SK-N-SH (cell line): ENCODE measurements around the gene SUMO2. TPM values are rescaled to one million over a fixed set of nuclear protein-coding genes. Genes with fewer than 3 reads are reported as not detected.

Experiments
- CTCF ChIA-PET: fragments of 300-600, 350-600 bp; formaldehyde crosslinking; extraction: SDS; loops from one replicate; lab custom pipeline; 2021; lab: Yijun Ruan, JAX
- POLR2A ChIA-PET: fragments of 350-600 bp; sonication (Branson Sonifier 250); formaldehyde crosslinking; extraction: SDS; loops from one replicate; lab custom pipeline; 2020; ENCODE audit warnings: antibody characterized with exemption, inconsistent platforms; lab: Yijun Ruan, JAX
- DNase-seq: peaks from one replicate; pipeline ENCODE4 v3.0.0; 2012
- H2AFZ ChIP-seq: fragments of 200-600 bp; sonication (generic); 2 replicates; pipeline ENCODE4 v1.8.1; 2016; ENCODE audit warnings: antibody characterized with exemption, mild to moderate bottlenecking, low read depth
- H3F3A ChIP-seq: fragments of 200-600 bp; sonication (generic); replicated peaks from 2 replicates; pipeline ENCODE3; 2016; ENCODE audit warnings: antibody characterized with exemption, mild to moderate bottlenecking; ENCODE audit not compliant: insufficient read depth
- H3K27ac ChIP-seq, 2 experiments: fragments of 200-500 bp in 1 of 2; fragments of 200-600 bp in 1 of 2; sonication (Bioruptor generic) in 1 of 2; sonication (generic), shearing (Covaris generic) in 1 of 2; 2 replicates each; pipeline versions ENCODE4 v1.5.1 to v1.6.1; 2014 to 2016; ENCODE audit warnings: low read depth in 2 of 2, inconsistent platforms in 1 of 2, low read length in 1 of 2, mild to moderate bottlenecking in 1 of 2, mixed read lengths in 1 of 2
- H3K27me3 ChIP-seq: fragments of 200-600 bp; sonication (generic), shearing (Covaris generic); 2 replicates; pipeline ENCODE4 v1.6.1; 2016; ENCODE audit warnings: mixed run types; ENCODE audit not compliant: insufficient read depth
- H3K36me3 ChIP-seq, 2 experiments: fragments of 200-500 bp in 1 of 2; fragments of 200-600 bp in 1 of 2; sonication (Bioruptor generic) in 1 of 2; sonication (generic) in 1 of 2; replicated peaks in 1 of 2; 2 replicates each; pipeline versions ENCODE3 to v1.5.1; 2014 to 2016; ENCODE audit warnings: low read length in 1 of 2, mild to moderate bottlenecking in 1 of 2; ENCODE audit not compliant: insufficient read depth in 2 of 2, control insufficient read depth in 1 of 2
- H3K4me1 ChIP-seq, 2 experiments: fragments of 200-500 bp in 1 of 2; fragments of 200-600 bp in 1 of 2; sonication (Bioruptor generic) in 1 of 2; sonication (generic), shearing (Covaris generic) in 1 of 2; 2 replicates each; pipeline versions ENCODE4 v1.5.1 to v1.6.1; 2014 to 2016; ENCODE audit warnings: low read depth in 1 of 2, low read length in 1 of 2, mixed run types in 1 of 2; ENCODE audit not compliant: insufficient read depth in 2 of 2, control insufficient read depth in 1 of 2
- H3K4me2 ChIP-seq: fragments of 200-600 bp; sonication (generic), shearing (Covaris generic); 2 replicates; pipeline ENCODE4 v1.6.1; 2017; ENCODE audit warnings: mixed run types
- H3K4me3 ChIP-seq, 2 experiments: fragments of 200-500 bp in 1 of 2; fragments of 200-600 bp in 1 of 2; sonication (Bioruptor generic) in 1 of 2; sonication (generic), shearing (Covaris generic) in 1 of 2; 2 replicates each; pipeline versions ENCODE4 v1.5.1 to v1.8.1; 2014 to 2016; ENCODE audit warnings: low read depth in 2 of 2, inconsistent platforms in 1 of 2, low read length in 1 of 2, mild to moderate bottlenecking in 1 of 2, mixed read lengths in 1 of 2, moderate library complexity in 1 of 2
- H3K79me2 ChIP-seq: fragments of 200-600 bp; sonication (generic); 2 replicates; pipeline ENCODE4 v1.8.1; 2017; ENCODE audit warnings: mild to moderate bottlenecking; ENCODE audit not compliant: insufficient read depth
- H3K9ac ChIP-seq: fragments of 200-600 bp; sonication (generic); 2 replicates; pipeline ENCODE4 v1.6.1; 2017; ENCODE audit warnings: mixed run types
- H3K9me2 ChIP-seq: fragments of 200-600 bp; sonication (generic); 2 replicates; pipeline ENCODE4 v1.6.1; 2017; ENCODE audit warnings: mixed run types
- H3K9me3 ChIP-seq: fragments of 200-600 bp; sonication (generic); 2 replicates; pipeline ENCODE4 v1.6.1; 2017; ENCODE audit warnings: mixed run types, mild to moderate bottlenecking, moderate library complexity
- H4K20me1 ChIP-seq: fragments of 200-600 bp; sonication (generic); 2 replicates; pipeline ENCODE4 v1.6.1; 2017; ENCODE audit warnings: mild to moderate bottlenecking, mixed run types; ENCODE audit not compliant: insufficient read depth
- CTCF ChIP-seq: fragments of 200-600 bp; sonication (generic); IDR thresholded peaks from 2 replicates; pipeline ENCODE4 v1.6.1; 2017; ENCODE audit warnings: antibody characterized with exemption, mild to moderate bottlenecking, moderate library complexity
- EP300 ChIP-seq, 2 experiments: IDR thresholded peaks; 2 replicates each; pipeline versions ENCODE4 v1.4.0 to v1.6.1; 2012; ENCODE audit warnings: borderline replicate concordance in 1 of 2, low read depth in 1 of 2, low read length in 1 of 2
- FOXJ3 ChIP-seq: sonication (generic); formaldehyde crosslinking; IDR thresholded peaks from 2 replicates; pipeline ENCODE4 v1.5.1; 2020; ENCODE audit warnings: mild to moderate bottlenecking, missing genetic modification reagents
- GABPA ChIP-seq: IDR thresholded peaks from 2 replicates; pipeline ENCODE4 v1.4.0; 2012; ENCODE audit warnings: low read depth, mild to moderate bottlenecking
- GATA2 ChIP-seq: sonication (generic); formaldehyde crosslinking; IDR thresholded peaks from 2 replicates; pipeline ENCODE4 v1.5.0; 2020; ENCODE audit warnings: mild to moderate bottlenecking, missing genetic modification reagents
- MEF2A ChIP-seq: IDR thresholded peaks from 2 replicates; pipeline ENCODE4 v1.4.0; 2012; ENCODE audit warnings: low read depth, borderline replicate concordance
- NRF1 ChIP-seq: IDR thresholded peaks from 2 replicates; pipeline ENCODE4 v1.6.1; 2012; ENCODE audit warnings: low read depth, mild to moderate bottlenecking, low read length
- POLR2AphosphoS5 ChIP-seq: IDR thresholded peaks from 2 replicates; pipeline ENCODE4 v1.6.1; 2012; ENCODE audit warnings: low read depth, low read length
- RFX5 ChIP-seq: IDR thresholded peaks from 2 replicates; pipeline ENCODE4 v1.6.1; 2012; ENCODE audit warnings: mild to moderate bottlenecking, improper control_type of control experiment, low read length
- RXRA ChIP-seq: IDR thresholded peaks from 2 replicates; pipeline ENCODE4 v1.4.0; 2012; ENCODE audit warnings: low read depth, mild to moderate bottlenecking, borderline replicate concordance
- TCF12 ChIP-seq: IDR thresholded peaks from 2 replicates; pipeline ENCODE4 v1.4.0; 2012
- WGBS: methylation state at CpG from one replicate; pipeline ENCODE4 v1.1.6; 2017; ENCODE audit warnings: low lambda C conversion rate; 5-methylcytosine and 5-hydroxymethylcytosine counted together
- polyA plus RNA-seq, 3 experiments: library from polyadenylated mRNA; depleted of rRNA; stranded (reverse); fragments of >200 nt; gene quantifications; 2 replicates each; pipeline ENCODE4 v1.2.3, GENCODE V29; 2012
- TF ChIP-seq, protein P1 (sequence below): IDR thresholded peaks from 2 replicates; pipeline ENCODE4; 2012
- TF ChIP-seq, protein P2 (sequence below): IDR thresholded peaks from 2 replicates; pipeline ENCODE4 v1.6.1; 2012; ENCODE audit warnings: mild to moderate bottlenecking, low read depth, low read length, moderate library complexity

The SUMO2 gene
- polyA plus RNA-seq, 1 of the 3 experiments (the other 2 are of a cell fraction) = 114 TPM

- TF ChIP-seq CTCF (no peak), GATA2 (no peak), RXRA (no peak)
- TF ChIP-seq, all 33 proteins: peak for 11
Observed at GRCh38 chr17:75205037-75205792, 22.5 kb upstream of the SUMO2 start, which contains the start of gene NUP85 (continued).

GRCh38 chr17:75199886-75200618 is 17.3 kb upstream of the SUMO2 start:
- POLR2A ChIA-PET = no interaction called here
- TF ChIP-seq TCF12 (no peak), GABPA (no peak), FOXJ3 (CRISPR knock-in tag) (no peak)
- TF ChIP-seq, protein P1, sequence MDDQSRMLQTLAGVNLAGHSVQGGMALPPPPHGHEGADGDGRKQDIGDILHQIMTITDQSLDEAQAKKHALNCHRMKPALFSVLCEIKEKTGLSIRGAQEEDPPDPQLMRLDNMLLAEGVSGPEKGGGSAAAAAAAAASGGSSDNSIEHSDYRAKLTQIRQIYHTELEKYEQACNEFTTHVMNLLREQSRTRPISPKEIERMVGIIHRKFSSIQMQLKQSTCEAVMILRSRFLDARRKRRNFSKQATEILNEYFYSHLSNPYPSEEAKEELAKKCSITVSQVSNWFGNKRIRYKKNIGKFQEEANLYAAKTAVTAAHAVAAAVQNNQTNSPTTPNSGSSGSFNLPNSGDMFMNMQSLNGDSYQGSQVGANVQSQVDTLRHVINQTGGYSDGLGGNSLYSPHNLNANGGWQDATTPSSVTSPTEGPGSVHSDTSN = no peak
- WGBS = 90% methylated on average over 6 of the region's 6 CpGs

GRCh38 chr17:75194879-75195278 is 12.1 kb upstream of the SUMO2 start:
- ChIA-PET POLR2A (no interaction called here), CTCF (no interaction called here)
- DNase-seq = no peak
- Histone ChIP-seq H3K79me2 (no peaks in the 10 kb centered on the region), H3K9ac (no peak overlapping the region), H2AFZ (no peak overlapping the region), H3K4me3 (no peak overlapping the region), H3F3A (no peaks in the 10 kb centered on the region), H3K9me3 (no peaks in the 10 kb centered on the region), H3K9me2 (no peaks in the 10 kb centered on the region), H3K36me3 (no peaks in the 10 kb centered on the region), H4K20me1 (no peaks in the 10 kb centered on the region), H3K4me2 (no peak overlapping the region), H3K27me3 (no peaks in the 10 kb centered on the region), H3K27ac (no peak overlapping the region), H3K4me1 (no peaks in the 10 kb centered on the region)
- WGBS = 73% methylated on average over 4 of the region's 5 CpGs
- TF ChIP-seq, protein P2, sequence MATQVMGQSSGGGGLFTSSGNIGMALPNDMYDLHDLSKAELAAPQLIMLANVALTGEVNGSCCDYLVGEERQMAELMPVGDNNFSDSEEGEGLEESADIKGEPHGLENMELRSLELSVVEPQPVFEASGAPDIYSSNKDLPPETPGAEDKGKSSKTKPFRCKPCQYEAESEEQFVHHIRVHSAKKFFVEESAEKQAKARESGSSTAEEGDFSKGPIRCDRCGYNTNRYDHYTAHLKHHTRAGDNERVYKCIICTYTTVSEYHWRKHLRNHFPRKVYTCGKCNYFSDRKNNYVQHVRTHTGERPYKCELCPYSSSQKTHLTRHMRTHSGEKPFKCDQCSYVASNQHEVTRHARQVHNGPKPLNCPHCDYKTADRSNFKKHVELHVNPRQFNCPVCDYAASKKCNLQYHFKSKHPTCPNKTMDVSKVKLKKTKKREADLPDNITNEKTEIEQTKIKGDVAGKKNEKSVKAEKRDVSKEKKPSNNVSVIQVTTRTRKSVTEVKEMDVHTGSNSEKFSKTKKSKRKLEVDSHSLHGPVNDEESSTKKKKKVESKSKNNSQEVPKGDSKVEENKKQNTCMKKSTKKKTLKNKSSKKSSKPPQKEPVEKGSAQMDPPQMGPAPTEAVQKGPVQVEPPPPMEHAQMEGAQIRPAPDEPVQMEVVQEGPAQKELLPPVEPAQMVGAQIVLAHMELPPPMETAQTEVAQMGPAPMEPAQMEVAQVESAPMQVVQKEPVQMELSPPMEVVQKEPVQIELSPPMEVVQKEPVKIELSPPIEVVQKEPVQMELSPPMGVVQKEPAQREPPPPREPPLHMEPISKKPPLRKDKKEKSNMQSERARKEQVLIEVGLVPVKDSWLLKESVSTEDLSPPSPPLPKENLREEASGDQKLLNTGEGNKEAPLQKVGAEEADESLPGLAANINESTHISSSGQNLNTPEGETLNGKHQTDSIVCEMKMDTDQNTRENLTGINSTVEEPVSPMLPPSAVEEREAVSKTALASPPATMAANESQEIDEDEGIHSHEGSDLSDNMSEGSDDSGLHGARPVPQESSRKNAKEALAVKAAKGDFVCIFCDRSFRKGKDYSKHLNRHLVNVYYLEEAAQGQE = no peak
- TF ChIP-seq TCF12 = no peak
- TF ChIP-seq GABPA = no peak
- no peak for TF ChIP-seq RXRA
- no peak for TF ChIP-seq RFX5
- no peak for TF ChIP-seq MEF2A
- no peak for TF ChIP-seq POLR2AphosphoS5
- TF ChIP-seq, protein P1 = no peak
- TF ChIP-seq NRF1 = no peak
- TF ChIP-seq EP300 (IDR thresholded peaks at IDR 0.05; ENCODE audit: borderline replicate concordance in 1 of 2, low read depth in 1 of 2, low read length in 1 of 2) = no peak

More at GRCh38 chr17:75199886-75200618, 17.3 kb upstream of the SUMO2 start:
- no peak overlapping the region for H2AFZ ChIP-seq
- no peak overlapping the region for H3K4me2 ChIP-seq
- H3K27me3 ChIP-seq = no peaks in the 10 kb centered on the region
- H3K9me2 ChIP-seq = no peaks in the 10 kb centered on the region
- H3K36me3 ChIP-seq = no peaks in the 10 kb centered on the region
- H3K4me1 ChIP-seq = no peaks in the 10 kb centered on the region
- peaks cover 5% of the 10 kb centered on the region for H3K79me2 ChIP-seq
- no peak for DNase-seq
- CTCF ChIA-PET = interaction anchor here (0.7 to 11.4 kb wide), 13 partner anchors 10 to 242 kb away, joined by 3 to 231 read pairs (median 4); partner anchors contain the start of genes ARMC7, MIF4GD and NT5C
- H3K27ac ChIP-seq = no peak overlapping the region
- H3K4me3 ChIP-seq = no peak overlapping the region
- H3K9ac ChIP-seq = no peak overlapping the region
- peaks cover 25% of the 10 kb centered on the region for H3F3A ChIP-seq
- H4K20me1 ChIP-seq = no peaks in the 10 kb centered on the region
- H3K9me3 ChIP-seq = no peaks in the 10 kb centered on the region
